Muscle of leg (tissue), 11 donors: ENCODE data around the gene POU2F2. TPM values are rescaled to one million over a fixed set of nuclear protein-coding genes. Genes with fewer than 3 reads are reported as not detected.

Experiments used
- DNase-seq: peaks from one replicate; pipeline ENCODE4 v3.0.0; 2013
- H3K27ac ChIP-seq: one replicate; pipeline ENCODE4 v1.5.1; 2013; ENCODE audit warnings: mild to moderate bottlenecking, low read length, control low read depth
- H3K27me3 ChIP-seq: one replicate; pipeline ENCODE4 v1.6.1; 2013; ENCODE audit warnings: low read length; ENCODE audit not compliant: control insufficient read depth, insufficient read depth
- H3K36me3 ChIP-seq: one replicate; pipeline ENCODE4 v1.6.1; 2013; ENCODE audit warnings: low read length; ENCODE audit not compliant: control insufficient read depth, insufficient read depth
- H3K4me1 ChIP-seq: one replicate; pipeline ENCODE4 v1.6.1; 2013; ENCODE audit warnings: low read length; ENCODE audit not compliant: control insufficient read depth, insufficient read depth
- H3K4me3 ChIP-seq: one replicate; pipeline ENCODE4 v1.5.1; 2013; ENCODE audit warnings: low read length, control low read depth
- H3K9me3 ChIP-seq: replicated peaks from 2 replicates; pipeline ENCODE4 v1.6.1; 2013; ENCODE audit warnings: low read depth, low read length; ENCODE audit not compliant: control insufficient read depth
- WGBS: methylation state at CpG from one replicate; pipeline ENCODE4 v1.1.5; 2013; ENCODE audit warnings: missing lambda C conversion rate; ENCODE audit not compliant: insufficient coverage; 5-methylcytosine and 5-hydroxymethylcytosine counted together
- polyA plus RNA-seq, 8 donors: library from polyadenylated mRNA; unstranded; fragments of 120-200 nt; gene quantifications; one replicate each; pipeline versions ENCODE4 v1.2.1 to v1.2.3, GENCODE V29; 2013; ENCODE audit warnings: inconsistent platforms in 1 of 8, low replicate concordance in 1 of 8; ENCODE audit not compliant: insufficient read length in 8 of 8, insufficient read depth in 1 of 8
- total RNA-seq: library from RNA; stranded (reverse); fragments of 120-200 nt; gene quantifications from one replicate; pipeline ENCODE4 v1.2.4, GENCODE V29; 2013

POU2F2 gene
- total and polyA plus RNA-seq, 9 donors: 0.35 to 1.7 (median 1.2) TPM

DNA sequence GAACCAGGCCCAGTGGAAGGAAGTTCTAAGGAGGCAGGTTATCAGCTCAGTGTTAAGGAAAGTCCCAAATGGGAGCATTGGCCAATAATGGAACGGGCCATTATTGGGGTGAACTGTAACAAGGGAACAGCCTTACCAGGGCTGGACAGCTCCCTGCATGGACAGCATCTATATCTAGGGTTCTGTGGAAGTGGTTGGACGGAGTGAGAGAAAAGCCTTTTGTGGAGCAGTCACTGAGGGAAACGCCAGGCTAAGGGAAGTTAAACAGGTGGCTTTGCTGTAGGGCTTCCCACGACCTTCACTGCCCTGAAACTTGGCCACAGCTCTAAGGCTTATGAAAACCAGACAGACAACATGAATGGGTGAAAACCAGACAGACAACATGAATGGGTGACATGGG is 17.0 kb downstream of the POU2F2 start:
- H3K27ac ChIP-seq: no peak overlapping the region
- no peaks in the 10 kb centered on the region for H3K36me3 ChIP-seq
- no peaks in the 10 kb centered on the region for H3K27me3 ChIP-seq
- DNase-seq: peak; percentile 27
- H3K4me3 ChIP-seq: no peak overlapping the region
- H3K9me3 ChIP-seq: no peaks in the 10 kb centered on the region
- 24% methylated on average over 4 of the region's 4 CpGs for WGBS
- H3K4me1 ChIP-seq: peaks cover 10% of the 10 kb centered on the region

GRCh38 chr19:42114412-42114811 is 17.8 kb downstream of the POU2F2 start:
- DNase-seq: peak; percentile 20
- Histone ChIP-seq H3K9me3 (no peaks in the 10 kb centered on the region), H3K4me1 (peaks cover 10% of the 10 kb centered on the region), H3K27me3 (no peaks in the 10 kb centered on the region), H3K27ac (no peak overlapping the region), H3K4me3 (no peak overlapping the region), H3K36me3 (no peaks in the 10 kb centered on the region)
- WGBS: 23% methylated on average over 7 of the region's 7 CpGs

- H3K4me1 ChIP-seq: peaks cover 10% of the 10 kb centered on the region
- H3K27me3 ChIP-seq: peaks cover 2% of the 10 kb centered on the region
- H3K27ac ChIP-seq: no peak overlapping the region
- no peaks in the 10 kb centered on the region for H3K36me3 ChIP-seq
- no peaks in the 10 kb centered on the region for H3K9me3 ChIP-seq
- no peak overlapping the region for H3K4me3 ChIP-seq
- DNase-seq: peak; percentile 14
- WGBS: 13% methylated on average over 8 of the region's 10 CpGs
Observed at GRCh38 chr19:42113641-42114348, 18.5 kb downstream of the POU2F2 start.

GRCh38 chr19:42111811-42112210 is 20.4 kb downstream of the POU2F2 start:
- H3K4me3 ChIP-seq: no peak overlapping the region
- peaks cover 2% of the 10 kb centered on the region for H3K27me3 ChIP-seq
- H3K27ac ChIP-seq: no peak overlapping the region
- no peaks in the 10 kb centered on the region for H3K36me3 ChIP-seq
- whole genome bisulfite sequencing: no CpG with 5 or more reads among the region's 3 CpGs
- H3K9me3 ChIP-seq: no peaks in the 10 kb centered on the region
- H3K4me1 ChIP-seq: peaks cover 10% of the 10 kb centered on the region
- DNase-seq: no peak

DNA sequence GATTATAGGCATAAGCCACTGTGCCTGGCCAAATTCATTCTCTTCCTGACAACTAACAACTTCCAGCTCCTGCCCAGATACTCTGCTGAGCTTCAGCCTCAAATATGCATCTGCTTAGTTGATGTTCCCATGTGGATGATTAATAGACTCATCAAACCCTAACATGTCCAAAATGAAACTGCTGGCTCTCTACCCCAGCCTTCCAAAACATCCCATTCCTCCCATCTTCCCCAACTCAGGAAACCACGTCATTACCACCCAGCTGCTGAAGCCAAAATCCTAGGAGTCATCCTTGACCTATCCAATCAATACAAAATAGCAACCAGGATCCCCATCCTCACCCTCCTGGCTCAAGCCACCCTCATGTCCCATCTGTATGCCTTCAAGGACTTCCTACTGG is 20.9 kb downstream of the POU2F2 start:
- H3K27me3 ChIP-seq: peaks cover 2% of the 10 kb centered on the region
- peaks cover 10% of the 10 kb centered on the region for H3K4me1 ChIP-seq
- no peaks in the 10 kb centered on the region for H3K36me3 ChIP-seq
- H3K9me3 ChIP-seq: no peaks in the 10 kb centered on the region
- no peak overlapping the region for H3K4me3 ChIP-seq
- no peak for DNase-seq
- WGBS: 31% methylated on average over 1 of the region's 1 CpG
- H3K27ac ChIP-seq: no peak overlapping the region

GRCh38 chr19:42110658-42111057 is 21.6 kb downstream of the POU2F2 start:
- no peaks in the 10 kb centered on the region for H3K9me3 ChIP-seq
- peaks cover 10% of the 10 kb centered on the region for H3K4me1 ChIP-seq
- peaks cover 2% of the 10 kb centered on the region for H3K27me3 ChIP-seq
- no CpG with 5 or more reads among the region's 1 CpG for whole genome bisulfite sequencing
- H3K4me3 ChIP-seq: no peak overlapping the region
- DNase-seq: no peak
- H3K36me3 ChIP-seq: no peaks in the 10 kb centered on the region
- no peak overlapping the region for H3K27ac ChIP-seq

GRCh38 chr19:42109896-42110295 is 22.4 kb downstream of the POU2F2 start:
- Histone ChIP-seq H3K27me3 (peaks cover 4% of the 10 kb centered on the region), H3K36me3 (no peaks in the 10 kb centered on the region), H3K4me3 (no peak overlapping the region), H3K9me3 (no peaks in the 10 kb centered on the region), H3K27ac (no peak overlapping the region), H3K4me1 (peaks cover 10% of the 10 kb centered on the region)
- DNase-seq: no peak
- WGBS: no CpG with 5 or more reads among the region's 3 CpGs

DNA sequence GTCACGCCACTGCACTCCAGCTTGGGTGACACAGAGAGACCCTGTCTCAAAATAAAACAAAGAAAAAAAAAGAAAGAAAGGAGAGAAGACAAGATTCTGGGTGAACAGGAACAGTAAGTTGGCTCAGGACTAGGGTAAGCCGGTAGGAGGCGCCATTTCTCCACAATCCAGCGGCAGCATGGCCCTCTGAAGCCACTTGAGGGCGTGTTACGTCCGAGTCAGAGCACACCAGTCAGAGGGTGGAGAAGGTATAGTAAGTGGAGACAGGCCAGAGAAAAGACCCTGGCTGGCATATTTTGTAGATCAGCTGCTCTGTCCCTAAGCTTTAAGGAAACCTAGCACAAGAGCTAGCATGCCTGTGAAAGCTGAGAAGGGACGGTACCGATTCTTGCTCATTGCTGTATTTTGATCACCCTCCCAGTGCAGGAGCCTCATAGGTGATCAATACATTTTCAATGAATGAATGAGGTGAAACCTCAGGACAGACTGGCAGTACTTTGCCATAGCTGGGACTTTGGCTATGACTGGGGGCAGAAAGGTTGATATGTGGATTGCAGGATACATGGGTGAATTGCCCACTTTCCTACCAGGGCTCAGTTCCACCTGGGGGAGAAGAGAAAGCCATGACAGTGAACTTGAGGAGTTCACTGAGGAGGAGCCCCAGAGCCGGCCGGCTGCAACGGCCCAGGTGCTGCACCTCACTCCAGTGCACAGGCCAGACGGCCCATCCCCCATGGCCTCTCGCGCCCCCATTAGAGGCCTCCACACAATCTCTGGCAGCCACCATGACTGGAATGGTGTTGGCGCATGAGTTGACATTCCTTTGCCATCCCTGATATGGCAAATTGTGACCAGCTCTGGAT is 23.5 kb downstream of the POU2F2 start:
- 24% methylated on average over 9 of the region's 16 CpGs for WGBS
- peak; percentile 79 for DNase-seq
- Histone ChIP-seq H3K4me1 (peaks cover 3% of the 10 kb centered on the region), H3K9me3 (no peaks in the 10 kb centered on the region), H3K27ac (no peak overlapping the region), H3K36me3 (no peaks in the 10 kb centered on the region), H3K27me3 (peaks cover 7% of the 10 kb centered on the region), H3K4me3 (no peak overlapping the region)

GRCh38 chr19:42105368-42105767 is 26.9 kb downstream of the POU2F2 start:
- Histone ChIP-seq H3K36me3 (no peaks in the 10 kb centered on the region), H3K9me3 (no peaks in the 10 kb centered on the region), H3K27ac (no peak overlapping the region), H3K27me3 (peaks cover 9% of the 10 kb centered on the region), H3K4me3 (no peak overlapping the region), H3K4me1 (no peaks in the 10 kb centered on the region)
- no CpG with 5 or more reads among the region's 2 CpGs for WGBS
- no peak for DNase-seq

GRCh38 chr19:42102877-42103276 is 29.4 kb downstream of the POU2F2 start:
- WGBS: 90% methylated on average over 2 of the region's 2 CpGs
- Histone ChIP-seq H3K27ac (no peak overlapping the region), H3K4me1 (no peaks in the 10 kb centered on the region), H3K36me3 (no peaks in the 10 kb centered on the region), H3K4me3 (no peak overlapping the region), H3K9me3 (no peaks in the 10 kb centered on the region), H3K27me3 (peaks cover 9% of the 10 kb centered on the region)
- DNase-seq: no peak
